Astrocyte (in vitro differentiated cells and primary cell): ENCODE data around the gene ANKRD11. TPM values are rescaled to one million over a fixed set of nuclear protein-coding genes. Genes with fewer than 3 reads are reported as not detected.

Source experiments
- DNase-seq: peaks from one replicate; pipeline ENCODE4 v3.0.0-alpha.2; 2010; ENCODE audit warnings: low read depth
- FAIRE-seq: peaks from 2 replicates; lab custom pipeline; 2011; peaks lifted over from hg19 to GRCh38; lab: Jason Lieb, UNC
- H2AFZ ChIP-seq: 2 replicates; pipeline ENCODE4 v1.6.0; 2012; ENCODE audit warnings: low read depth, low read length, inconsistent platforms
- H3K27ac ChIP-seq: 2 replicates; pipeline ENCODE4 v1.5.1; 2011; ENCODE audit warnings: low read depth, low read length, inconsistent platforms
- H3K27me3 ChIP-seq: 2 replicates; pipeline ENCODE4 v1.6.0; 2011; ENCODE audit warnings: low read length, inconsistent platforms; ENCODE audit not compliant: insufficient read depth
- H3K36me3 ChIP-seq: 2 replicates; pipeline ENCODE4 v1.5.1; 2011; ENCODE audit warnings: low read length, inconsistent platforms; ENCODE audit not compliant: insufficient read depth
- H3K4me1 ChIP-seq: 2 replicates; pipeline ENCODE4 v1.5.1; 2011; ENCODE audit warnings: low read length, inconsistent platforms; ENCODE audit not compliant: insufficient read depth
- H3K4me2 ChIP-seq: 2 replicates; pipeline ENCODE4 v1.6.0; 2012; ENCODE audit warnings: low read length, inconsistent platforms
- H3K4me3 ChIP-seq: 2 replicates; pipeline ENCODE4 v1.5.1; 2011; ENCODE audit warnings: low read depth, mild to moderate bottlenecking, low read length, inconsistent platforms; ENCODE audit not compliant: insufficient read depth
- H3K79me2 ChIP-seq: 2 replicates; pipeline ENCODE4 v1.6.0; 2012; ENCODE audit warnings: mild to moderate bottlenecking, low read length, inconsistent platforms; ENCODE audit not compliant: insufficient read depth
- H3K9ac ChIP-seq: 2 replicates; pipeline ENCODE4 v1.6.0; 2012; ENCODE audit warnings: mild to moderate bottlenecking, low read length, inconsistent platforms
- H3K9me3 ChIP-seq: 2 replicates; pipeline ENCODE4 v1.5.1; 2012; ENCODE audit warnings: low read depth, mild to moderate bottlenecking, low read length, inconsistent platforms; ENCODE audit not compliant: insufficient read depth
- H4K20me1 ChIP-seq: 2 replicates; pipeline ENCODE4 v1.6.0; 2012; ENCODE audit warnings: low read length, inconsistent platforms; ENCODE audit not compliant: insufficient read depth
- H3K27ac Mint-ChIP-seq: one replicate; pipeline ENCODE4 v1.8.0; 2021; ENCODE audit warnings: mild to moderate bottlenecking, mixed read lengths; ENCODE audit not compliant: unreplicated experiment
- H3K27me3 Mint-ChIP-seq: one replicate; pipeline ENCODE4 v1.8.0; 2021; ENCODE audit warnings: low read depth, mixed read lengths; ENCODE audit not compliant: unreplicated experiment
- H3K36me3 Mint-ChIP-seq: one replicate; pipeline ENCODE4 v1.8.0; 2021; ENCODE audit warnings: low read depth, mixed read lengths; ENCODE audit not compliant: unreplicated experiment
- H3K4me1 Mint-ChIP-seq: one replicate; pipeline ENCODE4 v1.8.0; 2021; ENCODE audit warnings: low read depth, mixed read lengths; ENCODE audit not compliant: unreplicated experiment
- H3K4me3 Mint-ChIP-seq: one replicate; pipeline ENCODE4 v1.8.0; 2021; ENCODE audit warnings: mild to moderate bottlenecking, moderate library complexity, mixed read lengths; ENCODE audit not compliant: unreplicated experiment
- H3K9me3 Mint-ChIP-seq: one replicate; pipeline ENCODE4 v1.8.0; 2021; ENCODE audit warnings: mild to moderate bottlenecking, mixed read lengths; ENCODE audit not compliant: unreplicated experiment
- CTCF ChIP-seq: IDR thresholded peaks from 2 replicates; pipeline ENCODE4 v1.5.1; 2011; ENCODE audit warnings: low read depth, mild to moderate bottlenecking, inconsistent platforms, low read length, moderate library complexity; ENCODE audit not compliant: insufficient read depth
- EZH2 ChIP-seq: IDR thresholded peaks from 2 replicates; pipeline ENCODE4 v1.6.1; 2012; ENCODE audit warnings: mild to moderate bottlenecking, low read length, inconsistent platforms; ENCODE audit not compliant: insufficient read depth
- total RNA-seq: library from RNA; stranded (reverse); gene quantifications from 2 replicates; pipeline ENCODE4 v1.2.1, GENCODE V29; 2021

The ANKRD11 gene
- total RNA-seq, 1 donor from 2014 or later, result 213 TPM

DNA sequence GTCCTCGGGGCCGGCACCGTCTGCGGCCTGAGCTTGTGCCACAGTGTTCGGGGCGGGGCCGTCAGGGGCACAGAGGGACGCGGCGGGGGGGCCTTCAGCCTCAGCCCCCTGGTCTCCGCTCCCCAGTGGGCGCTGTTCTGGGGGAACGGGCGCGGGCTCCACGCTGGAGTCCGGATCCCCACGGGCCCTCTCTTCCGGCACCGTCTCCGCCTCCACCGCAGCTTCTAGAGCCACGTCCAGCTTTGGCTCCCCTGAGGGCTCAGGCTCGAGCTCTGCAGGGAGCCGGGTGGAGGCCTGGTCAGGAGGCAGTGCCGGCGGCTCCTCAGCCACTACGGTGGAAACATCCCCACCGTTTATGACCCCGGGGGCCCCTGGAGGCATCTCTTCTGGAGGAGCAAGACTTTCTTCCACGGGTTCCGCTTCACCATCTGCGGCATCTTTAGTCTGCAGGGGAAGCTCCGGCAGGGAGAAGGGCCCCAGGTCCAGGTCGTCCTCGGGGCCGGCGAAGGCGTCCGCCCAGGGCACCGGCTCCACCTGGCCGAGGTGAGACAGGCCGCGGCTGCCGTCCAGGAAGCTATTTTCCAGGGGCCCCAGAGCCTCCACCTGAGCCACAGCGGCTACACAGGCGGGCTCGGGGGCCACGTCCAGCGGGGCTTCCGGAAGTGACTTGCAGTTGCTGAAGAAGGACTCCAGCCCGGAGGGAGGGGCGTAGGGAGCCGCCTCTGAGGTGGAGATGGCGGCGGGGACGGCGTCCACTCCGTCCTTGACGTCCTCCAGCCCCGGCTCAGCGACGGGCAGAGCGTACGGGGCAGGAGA, 210.5 kb downstream of the ANKRD11 start:
- Histone ChIP-seq H3K79me2 (peaks cover 30% of the 10 kb centered on the region), H3K9ac (no peak overlapping the region), H2AFZ (no peak overlapping the region), H3K36me3 (peaks cover 18% of the 10 kb centered on the region), H3K4me2 (no peak overlapping the region), H4K20me1 (peaks cover 45% of the 10 kb centered on the region), H3K4me3 (no peak overlapping the region), H3K27ac (no peak overlapping the region), H3K27me3 (no peaks in the 10 kb centered on the region), H3K9me3 (no peaks in the 10 kb centered on the region), H3K4me1 (no peaks in the 10 kb centered on the region)
- Mint-ChIP-seq H3K4me1 (no peaks in the 10 kb centered on the region), H3K9me3 (no peaks in the 10 kb centered on the region), H3K4me3 (no peak overlapping the region), H3K27me3 (no peaks in the 10 kb centered on the region), H3K36me3 (peaks cover 5% of the 10 kb centered on the region), H3K27ac (no peak overlapping the region)
- TF ChIP-seq EZH2, result no peak
- DNase-seq (no peak), FAIRE-seq (no peak)

DNA sequence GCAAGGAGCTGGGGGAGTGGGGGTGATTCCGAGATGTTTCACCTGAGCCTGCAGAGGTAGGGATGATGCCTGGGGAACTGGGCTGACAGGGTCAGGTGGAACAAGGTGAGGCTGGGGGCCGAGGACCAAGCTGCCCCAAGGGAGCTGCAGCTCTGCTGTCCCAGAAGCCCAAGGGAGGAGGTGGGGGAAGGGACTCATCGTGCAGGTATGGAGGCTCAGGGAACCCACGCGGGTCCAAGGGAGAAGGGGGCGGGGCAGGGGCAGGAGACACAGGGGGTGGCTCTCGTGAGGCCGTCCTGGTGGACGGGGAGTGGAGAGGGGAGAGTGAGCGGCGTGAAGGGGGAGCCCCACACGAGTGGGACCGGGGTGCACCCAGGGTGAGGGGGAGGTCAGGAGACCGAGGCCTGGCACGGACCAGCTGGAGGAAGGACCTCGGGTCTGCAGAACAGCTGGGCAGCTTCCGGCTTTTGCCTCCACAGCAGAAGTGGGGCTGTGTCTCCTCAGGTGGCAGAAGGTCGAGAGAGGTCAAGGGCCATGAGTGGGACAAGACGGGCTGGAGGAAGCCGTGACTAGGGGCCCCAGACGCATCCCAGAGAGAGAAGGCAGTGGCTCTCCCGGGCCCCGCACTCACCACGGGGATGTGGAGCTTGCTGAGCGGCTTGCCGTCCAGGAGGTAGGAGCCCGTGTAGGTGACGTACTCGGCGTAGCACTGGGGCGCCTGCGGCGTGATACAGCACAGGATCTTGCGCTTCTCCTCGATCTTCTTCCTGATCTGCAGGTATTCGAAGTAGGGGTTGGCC, 211.7 kb downstream of the ANKRD11 start:
- Histone ChIP-seq H2AFZ (no peak overlapping the region), H3K4me2 (no peak overlapping the region), H3K36me3 (peaks cover 6% of the 10 kb centered on the region), H3K9me3 (no peaks in the 10 kb centered on the region), H3K4me3 (no peak overlapping the region), H3K27ac (no peak overlapping the region), H4K20me1 (peaks cover 49% of the 10 kb centered on the region), H3K4me1 (no peaks in the 10 kb centered on the region), H3K27me3 (no peaks in the 10 kb centered on the region), H3K79me2 (peaks cover 30% of the 10 kb centered on the region), H3K9ac (no peak overlapping the region)
- Mint-ChIP-seq H3K36me3 (peaks cover 5% of the 10 kb centered on the region), H3K4me1 (no peaks in the 10 kb centered on the region), H3K27ac (no peak overlapping the region), H3K9me3 (no peaks in the 10 kb centered on the region), H3K4me3 (no peak overlapping the region), H3K27me3 (no peaks in the 10 kb centered on the region)
- FAIRE-seq, result no peak
- DNase-seq, result no peak
- TF ChIP-seq EZH2, result no peak
- no peak for TF ChIP-seq CTCF

- DNase-seq (no peak), FAIRE-seq (no peak)
- no peak overlapping the region for H3K27ac ChIP-seq
- Mint-ChIP-seq H3K4me3 (no peak overlapping the region), H3K27me3 (no peaks in the 10 kb centered on the region), H3K4me1 (no peaks in the 10 kb centered on the region), H3K9me3 (no peaks in the 10 kb centered on the region), H3K36me3 (peaks cover 8% of the 10 kb centered on the region), H3K27ac (no peak overlapping the region)
- peaks cover 6% of the 10 kb centered on the region for H3K36me3 ChIP-seq
- no peak overlapping the region for H3K4me2 ChIP-seq
- no peak overlapping the region for H2AFZ ChIP-seq
- H3K4me3 ChIP-seq, result no peak overlapping the region
- H3K9ac ChIP-seq, result no peak overlapping the region
- H3K27me3 ChIP-seq, result no peaks in the 10 kb centered on the region
- H3K79me2 ChIP-seq, result peaks cover 30% of the 10 kb centered on the region
- TF ChIP-seq EZH2 (no peak), CTCF (no peak)
- peaks cover 51% of the 10 kb centered on the region for H4K20me1 ChIP-seq
- no peaks in the 10 kb centered on the region for H3K9me3 ChIP-seq
- H3K4me1 ChIP-seq, result no peaks in the 10 kb centered on the region
Observed at GRCh38 chr16:89277641-89278341, 212.6 kb downstream of the ANKRD11 start.
